HCT116 (cell line): ENCODE data around the gene POM121L12. TPM values are rescaled to one million over a fixed set of nuclear protein-coding genes. Genes with fewer than 3 reads are reported as not detected.

ENCODE experiments used
- ATAC-seq: fragments of 200-7000 bp; cut with Tn5 transposase; 2 replicates; pipeline ENCODE4 v1.9.1; 2020; ENCODE audit warnings: mild to moderate bottlenecking, moderate library complexity
- BruUV-seq: library from RNA; stranded (reverse); fragments of 400-500 nt; replicated peaks from 2 replicates; lab custom pipeline; 2021; lab: Mats Ljungman, UMichigan
- CTCF ChIA-PET: fragments of 300-600 bp; sonication (Branson Sonifier 250); formaldehyde crosslinking; loops from one replicate; lab custom pipeline; 2021; ENCODE audit warnings: antibody characterized with exemption; lab: Charles Lee
- POLR2A ChIA-PET: fragments of 300-600, 350-600 bp; sonication (Branson Sonifier 250); formaldehyde crosslinking; loops from one replicate; lab custom pipeline; 2021; ENCODE audit warnings: antibody characterized with exemption; lab: Charles Lee
- RAD21 ChIA-PET, 2 experiments: fragments of 300-600 bp; sonication (Branson Sonifier 250); formaldehyde crosslinking; loops; one replicate each; lab custom pipeline; 2023; ENCODE audit warnings: low total read pairs in 2 of 2; ENCODE audit not compliant: uncharacterized antibody in 2 of 2, unreplicated experiment in 2 of 2, low non-redundant PET in 1 of 2; lab: Charles Lee
- DNase-seq: peaks from one replicate; pipeline ENCODE4 v3.0.0-alpha.2; 2010; ENCODE audit warnings: low read depth, low spot score
- H2AFZ ChIP-seq: fragments of 200-600 bp; shearing (Covaris generic), sonication (generic); 2 replicates; pipeline ENCODE4 v1.6.1; 2017; ENCODE audit warnings: low read depth, mixed run types, mixed read lengths, antibody characterized with exemption, low read length; ENCODE audit not compliant: poor library complexity, severe bottlenecking
- H3K27ac ChIP-seq: 2 replicates; pipeline ENCODE4 v1.5.1; 2012; ENCODE audit warnings: low read depth, low read length
- H3K27me3 ChIP-seq: fragments of 200-600 bp; sonication (generic); 2 replicates; pipeline ENCODE4 v1.6.1; 2016; ENCODE audit warnings: mixed run types, low read length, mixed read lengths; ENCODE audit not compliant: insufficient read depth
- H3K36me3 ChIP-seq, 2 experiments: fragments of 200-500 bp in 1 of 2; fragments of 200-600 bp in 1 of 2; sonication (Bioruptor generic) in 1 of 2; sonication (generic) in 1 of 2; 2 replicates each; pipeline versions ENCODE4 v1.5.1 to v1.6.1; 2014 to 2016; ENCODE audit warnings: low read length in 2 of 2, inconsistent platforms in 1 of 2, mixed read lengths in 1 of 2, mixed run types in 1 of 2; ENCODE audit not compliant: insufficient read depth in 2 of 2, control insufficient read depth in 1 of 2
- H3K4me1 ChIP-seq, 2 experiments: fragments of 200-600 bp in 1 of 2; sonication (generic) in 1 of 2; 2 replicates each; pipeline versions ENCODE4 v1.5.1 to v1.6.1; 2012 to 2017; ENCODE audit warnings: low read length in 2 of 2, inconsistent platforms in 1 of 2, mild to moderate bottlenecking in 1 of 2, mixed read lengths in 1 of 2, mixed run types in 1 of 2, moderate library complexity in 1 of 2; ENCODE audit not compliant: insufficient read depth in 2 of 2, control insufficient read depth in 1 of 2
- H3K4me2 ChIP-seq: fragments of 200-600 bp; sonication (generic); 2 replicates; pipeline ENCODE4 v1.6.1; 2017; ENCODE audit warnings: mixed run types, low read length, mixed read lengths
- H3K4me3 ChIP-seq, 2 experiments: fragments of 200-600 bp in 1 of 2; sonication (generic) in 1 of 2; replicated peaks in 1 of 2; 2 replicates each; pipeline ENCODE4 v1.5.1; 2011 to 2016; ENCODE audit warnings: low read length in 2 of 2, control low read depth in 1 of 2, low read depth in 1 of 2, mild to moderate bottlenecking in 1 of 2, mixed read lengths in 1 of 2, mixed run types in 1 of 2
- H3K79me2 ChIP-seq: fragments of 200-600 bp; sonication (generic); 2 replicates; pipeline ENCODE4 v1.6.1; 2017; ENCODE audit warnings: mild to moderate bottlenecking, mixed run types, low read length, moderate library complexity, mixed read lengths; ENCODE audit not compliant: insufficient read depth
- H3K9ac ChIP-seq: fragments of 200-600 bp; sonication (generic); 2 replicates; pipeline ENCODE4 v1.6.1; 2016; ENCODE audit warnings: low read length, mixed read lengths
- H3K9me2 ChIP-seq: fragments of 200-600 bp; sonication (generic), shearing (Covaris generic); 2 replicates; pipeline ENCODE4 v1.6.1; 2017; ENCODE audit warnings: mixed run types, mild to moderate bottlenecking, moderate library complexity; ENCODE audit not compliant: insufficient read depth
- H3K9me3 ChIP-seq, 2 experiments: fragments of 200-500 bp in 1 of 2; fragments of 200-600 bp in 1 of 2; sonication (Bioruptor generic) in 1 of 2; sonication (generic) in 1 of 2; 2 replicates each; pipeline ENCODE4 v1.6.1; 2014 to 2017; ENCODE audit warnings: low read length in 2 of 2, mixed read lengths in 2 of 2, inconsistent platforms in 1 of 2, low read depth in 1 of 2, mild to moderate bottlenecking in 1 of 2, mixed run types in 1 of 2, moderate library complexity in 1 of 2; ENCODE audit not compliant: control insufficient read depth in 1 of 2, insufficient read depth in 1 of 2
- H4K20me1 ChIP-seq: fragments of 200-600 bp; sonication (generic), shearing (Covaris generic); 2 replicates; pipeline ENCODE4 v1.6.1; 2017; ENCODE audit warnings: mixed run types, mild to moderate bottlenecking, moderate library complexity; ENCODE audit not compliant: insufficient read depth
- CBX3 ChIP-seq: IDR thresholded peaks from 2 replicates; pipeline ENCODE4 v1.6.1; 2012; ENCODE audit warnings: low read depth
- CEBPB ChIP-seq: IDR thresholded peaks from 2 replicates; pipeline ENCODE4 v1.6.1; 2012; ENCODE audit warnings: low read depth
- EGR1 ChIP-seq: IDR thresholded peaks from 2 replicates; pipeline ENCODE4 v1.6.1; 2012; ENCODE audit warnings: low read depth
- ELF1 ChIP-seq: IDR thresholded peaks from 2 replicates; pipeline ENCODE4 v1.6.1; 2012; ENCODE audit warnings: low read depth, borderline replicate concordance
- EZH2 ChIP-seq: fragments of 200-600 bp; sonication (generic); IDR thresholded peaks from 2 replicates; pipeline ENCODE4 v1.6.1; 2017; ENCODE audit warnings: antibody characterized with exemption, mixed run types
- EZH2phosphoT487 ChIP-seq: fragments of 200-600 bp; IDR thresholded peaks from 2 replicates; pipeline ENCODE4 v1.6.1; 2018; ENCODE audit warnings: antibody characterized with exemption, borderline replicate concordance
- FOSL1 ChIP-seq: IDR thresholded peaks from 2 replicates; pipeline ENCODE4 v1.6.1; 2012; ENCODE audit warnings: low read depth
- JUND ChIP-seq: IDR thresholded peaks from 2 replicates; pipeline ENCODE4 v1.6.1; 2012
- POLR2A ChIP-seq: IDR thresholded peaks from 2 replicates; pipeline ENCODE4 v1.7.0; 2011; ENCODE audit warnings: borderline replicate concordance; ENCODE audit not compliant: insufficient read depth, insufficient read length; ENCODE audit errors: extremely low read depth
- RAD21 ChIP-seq: IDR thresholded peaks from 2 replicates; pipeline ENCODE4 v1.6.1; 2012; ENCODE audit warnings: low read depth, mild to moderate bottlenecking
- SRF ChIP-seq: IDR thresholded peaks from 2 replicates; pipeline ENCODE4 v1.6.1; 2012; ENCODE audit warnings: low read depth
- TCF7L2 ChIP-seq: IDR thresholded peaks from 2 replicates; pipeline ENCODE4 v1.7.0; 2011; ENCODE audit warnings: borderline replicate concordance, inconsistent platforms; ENCODE audit not compliant: insufficient read depth, insufficient read length; ENCODE audit errors: extremely low read depth
- YY1 ChIP-seq: IDR thresholded peaks from 2 replicates; pipeline ENCODE4 v1.6.1; 2011; ENCODE audit warnings: low read length, low read depth, moderate library complexity, mild to moderate bottlenecking; ENCODE audit not compliant: insufficient replicate concordance; ENCODE audit errors: extremely low read depth
- ZFX ChIP-seq: fragments of 450-650 bp; IDR thresholded peaks from 2 replicates; pipeline ENCODE4 v1.6.1; 2017
- intact Hi-C: fragments of 100-400 bp; cut with micrococcal nuclease; formaldehyde crosslinking; loops from 2 replicates; pipeline ENCODE4 v1.10.0; 2022
- total RNA-seq: library from RNA; stranded (reverse); gene quantifications from one replicate; pipeline ENCODE4 v1.2.1, GENCODE V29; 2021; ENCODE audit not compliant: unreplicated experiment
- TF ChIP-seq, protein P1 (sequence below), 3 experiments: fragments of 200-600 bp in 1 of 3; sonication (generic) in 1 of 3; IDR thresholded peaks in 2 of 3; conservative IDR thresholded peaks in 1 of 3; 2 replicates each; pipeline ENCODE4 v1.5.1; 2012 to 2017; ENCODE audit warnings: low read depth in 2 of 3, low read length in 2 of 3, antibody characterized with exemption in 1 of 3, borderline replicate concordance in 1 of 3, control low read depth in 1 of 3, mild to moderate bottlenecking in 1 of 3, mixed read lengths in 1 of 3, mixed run types in 1 of 3, moderate library complexity in 1 of 3; ENCODE audit not compliant: insufficient read depth in 1 of 3
- TF ChIP-seq, protein P2 (sequence below): IDR thresholded peaks from 2 replicates; pipeline ENCODE4 v1.6.1; 2012
- TF ChIP-seq, protein P3 (sequence below): IDR thresholded peaks from 2 replicates; pipeline ENCODE4 v1.6.1; 2012; ENCODE audit warnings: low read depth
- TF ChIP-seq, protein P4 (sequence below): IDR thresholded peaks from 2 replicates; pipeline ENCODE4 v1.6.1; 2011; ENCODE audit warnings: mild to moderate bottlenecking, low read length, moderate library complexity; ENCODE audit not compliant: insufficient replicate concordance; ENCODE audit errors: extremely low read depth
- TF ChIP-seq, protein P5 (sequence below): IDR thresholded peaks from 2 replicates; pipeline ENCODE4 v1.6.1; 2012

POM121L12 gene
- total RNA-seq, 1 experiment from 2014 or later: not detected

DNA sequence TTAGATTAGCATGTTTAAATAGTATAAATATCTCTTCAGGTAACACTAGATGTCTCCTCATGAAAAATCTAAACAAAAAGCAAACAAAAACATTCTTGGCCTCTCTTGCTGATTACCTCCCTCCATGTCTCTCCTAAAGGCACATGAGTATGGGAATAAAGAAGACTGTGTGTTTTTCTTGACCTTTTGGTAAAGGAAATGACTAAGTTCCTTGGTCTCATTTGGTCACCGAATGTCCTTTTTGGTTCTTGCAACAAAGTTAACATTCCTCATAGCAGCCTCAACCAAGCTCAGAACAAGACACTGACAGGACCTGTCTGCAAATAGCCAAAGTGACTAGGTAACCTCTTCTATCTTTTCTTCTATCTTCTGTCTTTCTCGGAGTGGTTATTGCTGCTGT, 35.5 kb downstream of the POM121L12 start:
- TF ChIP-seq POLR2A: no peak
- TF ChIP-seq TCF7L2: no peak
- TF ChIP-seq, protein P1, sequence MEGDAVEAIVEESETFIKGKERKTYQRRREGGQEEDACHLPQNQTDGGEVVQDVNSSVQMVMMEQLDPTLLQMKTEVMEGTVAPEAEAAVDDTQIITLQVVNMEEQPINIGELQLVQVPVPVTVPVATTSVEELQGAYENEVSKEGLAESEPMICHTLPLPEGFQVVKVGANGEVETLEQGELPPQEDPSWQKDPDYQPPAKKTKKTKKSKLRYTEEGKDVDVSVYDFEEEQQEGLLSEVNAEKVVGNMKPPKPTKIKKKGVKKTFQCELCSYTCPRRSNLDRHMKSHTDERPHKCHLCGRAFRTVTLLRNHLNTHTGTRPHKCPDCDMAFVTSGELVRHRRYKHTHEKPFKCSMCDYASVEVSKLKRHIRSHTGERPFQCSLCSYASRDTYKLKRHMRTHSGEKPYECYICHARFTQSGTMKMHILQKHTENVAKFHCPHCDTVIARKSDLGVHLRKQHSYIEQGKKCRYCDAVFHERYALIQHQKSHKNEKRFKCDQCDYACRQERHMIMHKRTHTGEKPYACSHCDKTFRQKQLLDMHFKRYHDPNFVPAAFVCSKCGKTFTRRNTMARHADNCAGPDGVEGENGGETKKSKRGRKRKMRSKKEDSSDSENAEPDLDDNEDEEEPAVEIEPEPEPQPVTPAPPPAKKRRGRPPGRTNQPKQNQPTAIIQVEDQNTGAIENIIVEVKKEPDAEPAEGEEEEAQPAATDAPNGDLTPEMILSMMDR (IDR thresholded peaks at IDR 0.05 in 2 of 3, conservative IDR thresholded peaks at IDR 0.05 in 1 of 3; ENCODE audit: borderline replicate concordance in 1 of 3, insufficient read depth in 1 of 3, low read depth in 2 of 3, low read length in 2 of 3): no peak
- TF ChIP-seq JUND: no peak
- no peak for TF ChIP-seq YY1
- no peak for TF ChIP-seq EZH2
- no peak for TF ChIP-seq ELF1
- no peak for TF ChIP-seq ZFX
- TF ChIP-seq FOSL1: no peak
- TF ChIP-seq, protein P2, sequence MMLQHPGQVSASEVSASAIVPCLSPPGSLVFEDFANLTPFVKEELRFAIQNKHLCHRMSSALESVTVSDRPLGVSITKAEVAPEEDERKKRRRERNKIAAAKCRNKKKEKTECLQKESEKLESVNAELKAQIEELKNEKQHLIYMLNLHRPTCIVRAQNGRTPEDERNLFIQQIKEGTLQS: no peak
- TF ChIP-seq, protein P3, sequence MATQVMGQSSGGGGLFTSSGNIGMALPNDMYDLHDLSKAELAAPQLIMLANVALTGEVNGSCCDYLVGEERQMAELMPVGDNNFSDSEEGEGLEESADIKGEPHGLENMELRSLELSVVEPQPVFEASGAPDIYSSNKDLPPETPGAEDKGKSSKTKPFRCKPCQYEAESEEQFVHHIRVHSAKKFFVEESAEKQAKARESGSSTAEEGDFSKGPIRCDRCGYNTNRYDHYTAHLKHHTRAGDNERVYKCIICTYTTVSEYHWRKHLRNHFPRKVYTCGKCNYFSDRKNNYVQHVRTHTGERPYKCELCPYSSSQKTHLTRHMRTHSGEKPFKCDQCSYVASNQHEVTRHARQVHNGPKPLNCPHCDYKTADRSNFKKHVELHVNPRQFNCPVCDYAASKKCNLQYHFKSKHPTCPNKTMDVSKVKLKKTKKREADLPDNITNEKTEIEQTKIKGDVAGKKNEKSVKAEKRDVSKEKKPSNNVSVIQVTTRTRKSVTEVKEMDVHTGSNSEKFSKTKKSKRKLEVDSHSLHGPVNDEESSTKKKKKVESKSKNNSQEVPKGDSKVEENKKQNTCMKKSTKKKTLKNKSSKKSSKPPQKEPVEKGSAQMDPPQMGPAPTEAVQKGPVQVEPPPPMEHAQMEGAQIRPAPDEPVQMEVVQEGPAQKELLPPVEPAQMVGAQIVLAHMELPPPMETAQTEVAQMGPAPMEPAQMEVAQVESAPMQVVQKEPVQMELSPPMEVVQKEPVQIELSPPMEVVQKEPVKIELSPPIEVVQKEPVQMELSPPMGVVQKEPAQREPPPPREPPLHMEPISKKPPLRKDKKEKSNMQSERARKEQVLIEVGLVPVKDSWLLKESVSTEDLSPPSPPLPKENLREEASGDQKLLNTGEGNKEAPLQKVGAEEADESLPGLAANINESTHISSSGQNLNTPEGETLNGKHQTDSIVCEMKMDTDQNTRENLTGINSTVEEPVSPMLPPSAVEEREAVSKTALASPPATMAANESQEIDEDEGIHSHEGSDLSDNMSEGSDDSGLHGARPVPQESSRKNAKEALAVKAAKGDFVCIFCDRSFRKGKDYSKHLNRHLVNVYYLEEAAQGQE: no peak
- no peak for TF ChIP-seq CEBPB
- TF ChIP-seq EGR1: no peak
- TF ChIP-seq SRF: no peak
- TF ChIP-seq EZH2phosphoT487: no peak
- TF ChIP-seq, protein P4, sequence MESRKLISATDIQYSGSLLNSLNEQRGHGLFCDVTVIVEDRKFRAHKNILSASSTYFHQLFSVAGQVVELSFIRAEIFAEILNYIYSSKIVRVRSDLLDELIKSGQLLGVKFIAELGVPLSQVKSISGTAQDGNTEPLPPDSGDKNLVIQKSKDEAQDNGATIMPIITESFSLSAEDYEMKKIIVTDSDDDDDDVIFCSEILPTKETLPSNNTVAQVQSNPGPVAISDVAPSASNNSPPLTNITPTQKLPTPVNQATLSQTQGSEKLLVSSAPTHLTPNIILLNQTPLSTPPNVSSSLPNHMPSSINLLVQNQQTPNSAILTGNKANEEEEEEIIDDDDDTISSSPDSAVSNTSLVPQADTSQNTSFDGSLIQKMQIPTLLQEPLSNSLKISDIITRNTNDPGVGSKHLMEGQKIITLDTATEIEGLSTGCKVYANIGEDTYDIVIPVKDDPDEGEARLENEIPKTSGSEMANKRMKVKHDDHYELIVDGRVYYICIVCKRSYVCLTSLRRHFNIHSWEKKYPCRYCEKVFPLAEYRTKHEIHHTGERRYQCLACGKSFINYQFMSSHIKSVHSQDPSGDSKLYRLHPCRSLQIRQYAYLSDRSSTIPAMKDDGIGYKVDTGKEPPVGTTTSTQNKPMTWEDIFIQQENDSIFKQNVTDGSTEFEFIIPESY: no peak
- TF ChIP-seq CBX3: no peak
- TF ChIP-seq, protein P5, sequence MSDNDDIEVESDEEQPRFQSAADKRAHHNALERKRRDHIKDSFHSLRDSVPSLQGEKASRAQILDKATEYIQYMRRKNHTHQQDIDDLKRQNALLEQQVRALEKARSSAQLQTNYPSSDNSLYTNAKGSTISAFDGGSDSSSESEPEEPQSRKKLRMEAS: no peak
- no peak for TF ChIP-seq RAD21
- TF ChIP-seq, all 23 proteins: peak for 0
- BruUV-seq: no TSS peak
- no peak for ATAC-seq
- no peak for DNase-seq
- intact Hi-C loops: no loop called here
- no peak overlapping the region for H3K4me2 ChIP-seq
- POLR2A ChIA-PET: no interaction called here
- H3K9me3 ChIP-seq: peaks cover 4 to 19% of the 10 kb centered on the region in 2 experiments; a peak in 2 of 4 replicates
- H4K20me1 ChIP-seq: no peaks in the 10 kb centered on the region
- no peaks in the 10 kb centered on the region for H3K79me2 ChIP-seq
- H3K9ac ChIP-seq: no peak overlapping the region
- no peak overlapping the region for H3K4me3 ChIP-seq
- CTCF ChIA-PET: no interaction called here
- RAD21 ChIA-PET: no interaction called here
- H3K27ac ChIP-seq: no peak overlapping the region
- H3K9me2 ChIP-seq: no peaks in the 10 kb centered on the region
- H3K27me3 ChIP-seq: no peaks in the 10 kb centered on the region
- no peaks in the 10 kb centered on the region for H3K4me1 ChIP-seq
- no peak overlapping the region for H2AFZ ChIP-seq
- H3K36me3 ChIP-seq: no peaks in the 10 kb centered on the region
